Neural cell (in vitro differentiated cells): Measurements from ENCODE around the gene SF3B3. TPM values are rescaled to one million over a fixed set of nuclear protein-coding genes. Genes with fewer than 3 reads are reported as not detected.

Experiments used
- H2AFZ ChIP-seq: fragments of 200-600, 300-800 bp; sonication (generic), shearing (Covaris generic); 2 replicates; pipeline ENCODE4 v1.6.0; 2014; ENCODE audit warnings: low read depth, mild to moderate bottlenecking, antibody characterized with exemption, low read length, moderate library complexity
- H3F3A ChIP-seq: fragments of 200-600 bp; shearing (Covaris generic); 2 replicates; pipeline ENCODE4 v1.6.1; 2016; ENCODE audit warnings: mild to moderate bottlenecking, moderate library complexity, mixed read lengths, antibody characterized with exemption, low read length; ENCODE audit not compliant: insufficient read depth, poor library complexity, severe bottlenecking
- H3K27ac ChIP-seq: fragments of 200-600, 300-800 bp; sonication (generic), shearing (Covaris generic); 2 replicates; pipeline ENCODE4 v1.5.1; 2014; ENCODE audit warnings: mild to moderate bottlenecking, low read length, moderate library complexity
- H3K27me3 ChIP-seq: fragments of 300-800, 200-600 bp; sonication (generic), shearing (Covaris generic); 2 replicates; pipeline ENCODE4 v1.6.0; 2014; ENCODE audit warnings: mild to moderate bottlenecking, low read depth, low read length, moderate library complexity; ENCODE audit not compliant: insufficient read depth
- H3K36me3 ChIP-seq: fragments of 300-800, 200-600 bp; sonication (generic), shearing (Covaris generic); 2 replicates; pipeline ENCODE4 v1.5.1; 2014; ENCODE audit warnings: mild to moderate bottlenecking, antibody characterized with exemption, low read length, moderate library complexity; ENCODE audit not compliant: insufficient read depth
- H3K4me2 ChIP-seq: fragments of 300-800, 200-600 bp; sonication (generic), shearing (Covaris generic); 2 replicates; pipeline ENCODE4 v1.6.0; 2014; ENCODE audit warnings: mild to moderate bottlenecking, low read length
- H3K4me3 ChIP-seq: fragments of 300-800, 200-600 bp; sonication (generic), shearing (Covaris generic); 2 replicates; pipeline ENCODE4 v1.5.1; 2014; ENCODE audit warnings: mild to moderate bottlenecking, low read length, moderate library complexity
- H3K79me2 ChIP-seq: fragments of 200-600 bp; shearing (Covaris generic); replicated peaks from 2 replicates; pipeline ENCODE4 v1.6.0; 2014; ENCODE audit warnings: mild to moderate bottlenecking, low read length, moderate library complexity; ENCODE audit not compliant: insufficient read depth
- H3K9ac ChIP-seq: fragments of 300-800, 200-600 bp; sonication (generic), shearing (Covaris generic); 2 replicates; pipeline ENCODE4 v1.6.1; 2016; ENCODE audit warnings: mild to moderate bottlenecking, low read length, mixed read lengths
- H3K9me2 ChIP-seq: fragments of 200-600 bp; shearing (Covaris generic); 2 replicates; pipeline ENCODE4 v1.6.1; 2016; ENCODE audit warnings: mild to moderate bottlenecking, low read length, mixed read lengths; ENCODE audit not compliant: insufficient read depth
- H3K9me3 ChIP-seq: fragments of 200-600, 300-800 bp; sonication (generic), shearing (Covaris generic); 2 replicates; pipeline ENCODE4 v1.6.1; 2016; ENCODE audit warnings: mild to moderate bottlenecking, mixed run types, low read length, moderate library complexity, mixed read lengths
- H4K20me1 ChIP-seq: fragments of 200-600 bp; shearing (Covaris generic); 2 replicates; pipeline ENCODE4 v1.6.1; 2016; ENCODE audit warnings: mild to moderate bottlenecking, mixed run types; ENCODE audit not compliant: insufficient read depth
- CTCF ChIP-seq: fragments of 450-650 bp; IDR thresholded peaks from 2 replicates; pipeline ENCODE4 v1.5.1; 2014; ENCODE audit warnings: antibody characterized with exemption, mild to moderate bottlenecking, moderate library complexity; ENCODE audit not compliant: poor library complexity, severe bottlenecking
- EP300 ChIP-seq: fragments of 450-650 bp; conservative IDR thresholded peaks from 2 replicates; pipeline ENCODE4 v1.6.1; 2014; ENCODE audit warnings: antibody characterized with exemption, mild to moderate bottlenecking, moderate library complexity; ENCODE audit not compliant: poor library complexity, severe bottlenecking
- EZH2 ChIP-seq: fragments of 200-600, 300-800 bp; shearing (Covaris generic), sonication (generic); IDR thresholded peaks from 2 replicates; pipeline ENCODE4 v1.6.1; 2014; ENCODE audit warnings: antibody characterized with exemption, low read length, borderline replicate concordance, mild to moderate bottlenecking; ENCODE audit not compliant: insufficient read depth, poor library complexity, severe bottlenecking
- MXI1 ChIP-seq: fragments of 450-650 bp; conservative IDR thresholded peaks from 2 replicates; pipeline ENCODE4 v1.6.1; 2014; ENCODE audit warnings: antibody characterized with exemption, mild to moderate bottlenecking; ENCODE audit not compliant: poor library complexity, severe bottlenecking
- POLR2AphosphoS5 ChIP-seq: IDR thresholded peaks from 2 replicates; pipeline ENCODE4 v1.6.1; 2012
- RAD21 ChIP-seq: fragments of 450-650 bp; conservative IDR thresholded peaks from 2 replicates; pipeline ENCODE4 v1.6.1; 2014; ENCODE audit warnings: antibody characterized with exemption, mild to moderate bottlenecking, moderate library complexity
- REST ChIP-seq: IDR thresholded peaks from 2 replicates; pipeline ENCODE4 v1.6.1; 2012; ENCODE audit warnings: borderline replicate concordance
- SMC3 ChIP-seq: fragments of 450-650 bp; conservative IDR thresholded peaks from 2 replicates; pipeline ENCODE4 v1.6.1; 2014; ENCODE audit warnings: antibody characterized with exemption, mild to moderate bottlenecking, moderate library complexity; ENCODE audit not compliant: poor library complexity
- TAF1 ChIP-seq: IDR thresholded peaks from 2 replicates; pipeline ENCODE4 v1.6.1; 2012; ENCODE audit warnings: low read depth
- polyA plus RNA-seq: library from polyadenylated mRNA; depleted of rRNA; stranded (reverse); fragments of >200 nt; gene quantifications from 2 replicates; pipeline ENCODE4 v1.2.3, GENCODE V29; 2014

Gene SF3B3
- polyA plus RNA-seq, 1 donor from 2014 or later, result 90.0 TPM

GRCh38 chr16:70594569-70594968, 71.0 kb downstream of the SF3B3 start:
- H3K9me3 ChIP-seq, result no peaks in the 10 kb centered on the region
- no peak overlapping the region for H3K4me2 ChIP-seq

GRCh38 chr16:70597135-70597835, 73.7 kb downstream of the SF3B3 start:
- H3K27ac ChIP-seq, result no peak overlapping the region
- H2AFZ ChIP-seq, result no peak overlapping the region
- H3K4me3 ChIP-seq, result no peak overlapping the region
- H3F3A ChIP-seq, result no peaks in the 10 kb centered on the region
- no peak for TF ChIP-seq MXI1
- no peak for TF ChIP-seq POLR2AphosphoS5
- H3K27me3 ChIP-seq, result no peaks in the 10 kb centered on the region
- no peak overlapping the region for H3K4me2 ChIP-seq
- H4K20me1 ChIP-seq, result no peaks in the 10 kb centered on the region
- no peaks in the 10 kb centered on the region for H3K79me2 ChIP-seq
- H3K9me3 ChIP-seq, result no peaks in the 10 kb centered on the region
- no peaks in the 10 kb centered on the region for H3K9me2 ChIP-seq
- no peak overlapping the region for H3K9ac ChIP-seq
- no peaks in the 10 kb centered on the region for H3K36me3 ChIP-seq

More at GRCh38 chr16:70594569-70594968, 71.0 kb downstream of the SF3B3 start:
- H3K27me3 ChIP-seq, result no peaks in the 10 kb centered on the region
- no peak overlapping the region for H3K9ac ChIP-seq
- H3K9me2 ChIP-seq, result no peaks in the 10 kb centered on the region
- H4K20me1 ChIP-seq, result no peaks in the 10 kb centered on the region
- H3K79me2 ChIP-seq, result no peaks in the 10 kb centered on the region
- H3K36me3 ChIP-seq, result no peaks in the 10 kb centered on the region
- H3F3A ChIP-seq, result no peaks in the 10 kb centered on the region
- H3K4me3 ChIP-seq, result no peak overlapping the region
- TF ChIP-seq SMC3 (no peak), TAF1 (no peak), REST (no peak), MXI1 (no peak), CTCF (no peak)
- no peak overlapping the region for H3K27ac ChIP-seq
- no peak overlapping the region for H2AFZ ChIP-seq

- no peak overlapping the region for H3K4me3 ChIP-seq
- no peaks in the 10 kb centered on the region for H3F3A ChIP-seq
- no peaks in the 10 kb centered on the region for H3K9me3 ChIP-seq
- H3K27me3 ChIP-seq, result no peaks in the 10 kb centered on the region
- no peak overlapping the region for H3K27ac ChIP-seq
- no peaks in the 10 kb centered on the region for H3K79me2 ChIP-seq
- no peaks in the 10 kb centered on the region for H3K36me3 ChIP-seq
- no peaks in the 10 kb centered on the region for H4K20me1 ChIP-seq
- TF ChIP-seq SMC3 (no peak), MXI1 (no peak), EZH2 (no peak), REST (no peak), RAD21 (no peak), POLR2AphosphoS5 (no peak), EP300 (no peak), TAF1 (no peak), CTCF (no peak)
- H3K9me2 ChIP-seq, result no peaks in the 10 kb centered on the region
- H3K9ac ChIP-seq, result no peak overlapping the region
- no peak overlapping the region for H3K4me2 ChIP-seq
- no peak overlapping the region for H2AFZ ChIP-seq
These were observed 75.4 kb downstream of the SF3B3 start for GRCh38 chr16:70598937-70599503.
